ENCODE measurements around the gene FLG2. TPM values are rescaled to one million over a fixed set of nuclear protein-coding genes. Genes with fewer than 3 reads are reported as not detected.

FLG2 gene
- total and polyA plus RNA-seq, 2 donors (not counting 1 experiment from before 2014, with no cell fraction given) = not detected

DNA sequence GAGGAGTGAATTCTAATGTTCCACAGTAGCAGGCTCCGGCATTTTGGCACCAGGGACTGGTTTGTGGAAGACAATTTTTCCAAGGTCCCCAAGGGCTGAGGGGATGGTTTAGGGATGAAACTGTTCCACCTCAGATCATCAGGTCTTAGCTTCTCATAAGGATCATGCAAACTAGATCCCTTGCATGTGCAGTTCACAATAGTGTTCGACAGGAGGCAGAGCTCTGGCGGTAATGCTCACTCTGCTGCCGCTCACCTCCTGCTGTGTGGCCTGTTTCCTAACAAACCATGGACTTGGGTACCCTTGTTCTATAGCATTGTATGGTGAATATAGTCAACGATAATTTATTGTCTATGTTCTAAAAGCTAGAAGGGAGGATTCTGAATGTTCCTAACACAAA, 37.7 kb upstream of the FLG2 start:
- Histone ChIP-seq H3K27ac (ENCODE audit: insufficient read depth, low read length) (no peak overlapping the region), H3K27me3 (ENCODE audit: control insufficient read depth, insufficient read depth, low read length) (no peaks in the 10 kb centered on the region), H3K4me2 (ENCODE audit: extremely low read depth, insufficient read depth, low read length) (no peak overlapping the region), H4K20me1 (ENCODE audit: control insufficient read depth, extremely low read depth, insufficient read depth, low read length) (no peaks in the 10 kb centered on the region), H3K4me1 (ENCODE audit: control insufficient read depth, extremely low read depth, insufficient read depth, low read length) (no peaks in the 10 kb centered on the region), H3K9me3 (ENCODE audit: control insufficient read depth, insufficient read depth, low read depth, low read length) (no peaks in the 10 kb centered on the region), H3K79me2 (ENCODE audit: control insufficient read depth, insufficient read depth, low read length) (no peaks in the 10 kb centered on the region), H2AFZ (ENCODE audit: low read length) (no peak overlapping the region), H3K4me3 (replicated peaks in 1 of 4; ENCODE audit: control extremely low read depth in 1 of 4, insufficient read depth in 1 of 4, low read depth in 3 of 4, low read length in 4 of 4) (no peak overlapping the region), H3K9ac (ENCODE audit: insufficient read depth, low read length) (no peak overlapping the region), H3K36me3 (ENCODE audit: control insufficient read depth, insufficient read depth, low read length) (no peaks in the 10 kb centered on the region)
- DNase-seq (ENCODE audit: low read depth in 2 of 2) = no peak
- no peak for TF ChIP-seq EZH2 (IDR thresholded peaks at IDR 0.05; ENCODE audit: low read length, missing control alignments)
- TF ChIP-seq, protein P1, sequence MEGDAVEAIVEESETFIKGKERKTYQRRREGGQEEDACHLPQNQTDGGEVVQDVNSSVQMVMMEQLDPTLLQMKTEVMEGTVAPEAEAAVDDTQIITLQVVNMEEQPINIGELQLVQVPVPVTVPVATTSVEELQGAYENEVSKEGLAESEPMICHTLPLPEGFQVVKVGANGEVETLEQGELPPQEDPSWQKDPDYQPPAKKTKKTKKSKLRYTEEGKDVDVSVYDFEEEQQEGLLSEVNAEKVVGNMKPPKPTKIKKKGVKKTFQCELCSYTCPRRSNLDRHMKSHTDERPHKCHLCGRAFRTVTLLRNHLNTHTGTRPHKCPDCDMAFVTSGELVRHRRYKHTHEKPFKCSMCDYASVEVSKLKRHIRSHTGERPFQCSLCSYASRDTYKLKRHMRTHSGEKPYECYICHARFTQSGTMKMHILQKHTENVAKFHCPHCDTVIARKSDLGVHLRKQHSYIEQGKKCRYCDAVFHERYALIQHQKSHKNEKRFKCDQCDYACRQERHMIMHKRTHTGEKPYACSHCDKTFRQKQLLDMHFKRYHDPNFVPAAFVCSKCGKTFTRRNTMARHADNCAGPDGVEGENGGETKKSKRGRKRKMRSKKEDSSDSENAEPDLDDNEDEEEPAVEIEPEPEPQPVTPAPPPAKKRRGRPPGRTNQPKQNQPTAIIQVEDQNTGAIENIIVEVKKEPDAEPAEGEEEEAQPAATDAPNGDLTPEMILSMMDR (conservative IDR thresholded peaks at IDR 0.05 in 1 of 2, IDR thresholded peaks at IDR 0.05 in 1 of 2; ENCODE audit: low read depth in 1 of 2, low read length in 2 of 2) = no peak

DNA sequence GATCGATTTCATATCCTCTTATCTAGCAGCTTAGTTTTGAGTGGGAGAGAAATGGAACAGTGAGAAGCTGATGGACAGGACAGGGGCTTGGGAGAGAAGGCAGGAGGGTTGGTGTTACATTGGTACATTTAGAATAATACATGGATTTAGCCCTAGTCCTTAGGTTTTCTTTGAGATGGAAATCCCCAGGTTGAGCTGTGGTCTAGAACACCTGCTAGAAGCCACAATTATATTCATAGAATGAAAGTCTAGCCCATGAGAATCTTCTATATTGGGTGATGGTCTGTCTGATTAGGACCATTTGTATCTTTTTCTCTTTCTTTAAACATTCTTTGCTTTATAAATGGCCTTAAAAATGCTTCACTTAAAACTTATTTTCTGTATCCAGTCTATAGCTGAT, 34.3 kb upstream of the FLG2 start:
- no peaks in the 10 kb centered on the region for H4K20me1 ChIP-seq (ENCODE audit: control insufficient read depth, extremely low read depth, insufficient read depth, low read length)
- TF ChIP-seq EZH2 (IDR thresholded peaks at IDR 0.05; ENCODE audit: low read length, missing control alignments) = no peak
- no peaks in the 10 kb centered on the region for H3K79me2 ChIP-seq (ENCODE audit: control insufficient read depth, insufficient read depth, low read length)
- DNase-seq (ENCODE audit: low read depth in 2 of 2) = no peak
- no peak overlapping the region for H3K4me2 ChIP-seq (ENCODE audit: extremely low read depth, insufficient read depth, low read length)
- no peak overlapping the region for H2AFZ ChIP-seq (ENCODE audit: low read length)
- H3K27ac ChIP-seq (ENCODE audit: insufficient read depth, low read length) = no peak overlapping the region
- no peak overlapping the region for H3K9ac ChIP-seq (ENCODE audit: insufficient read depth, low read length)
- no peak overlapping the region for H3K4me3 ChIP-seq (replicated peaks in 1 of 4; ENCODE audit: control extremely low read depth in 1 of 4, insufficient read depth in 1 of 4, low read depth in 3 of 4, low read length in 4 of 4)
- no peaks in the 10 kb centered on the region for H3K4me1 ChIP-seq (ENCODE audit: control insufficient read depth, extremely low read depth, insufficient read depth, low read length)
- H3K27me3 ChIP-seq (ENCODE audit: control insufficient read depth, insufficient read depth, low read length) = no peaks in the 10 kb centered on the region
- no peaks in the 10 kb centered on the region for H3K9me3 ChIP-seq (ENCODE audit: control insufficient read depth, insufficient read depth, low read depth, low read length)
- H3K36me3 ChIP-seq (ENCODE audit: control insufficient read depth, insufficient read depth, low read length) = no peaks in the 10 kb centered on the region

DNA sequence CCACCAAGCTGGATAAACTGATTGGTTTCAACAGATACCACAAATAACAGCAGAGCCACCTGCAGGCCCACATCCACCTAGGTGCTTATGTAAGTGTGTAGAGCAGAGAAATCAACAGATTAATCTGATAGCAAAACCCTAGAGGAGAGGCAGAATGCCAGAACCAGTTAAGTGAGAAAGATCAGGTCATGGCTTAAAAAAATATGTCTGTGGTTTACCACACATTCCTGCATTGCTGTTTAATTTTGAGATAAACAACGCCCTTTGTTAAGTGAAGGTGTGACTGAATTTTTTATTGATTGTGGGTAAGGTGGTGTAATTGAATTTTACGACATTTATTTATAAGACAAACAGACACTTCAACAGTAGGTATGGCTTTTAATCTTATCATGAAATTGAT, 33.1 kb upstream of the FLG2 start:
- Histone ChIP-seq H3K36me3 (ENCODE audit: control insufficient read depth, insufficient read depth, low read length) (no peaks in the 10 kb centered on the region), H3K79me2 (ENCODE audit: control insufficient read depth, insufficient read depth, low read length) (no peaks in the 10 kb centered on the region)

More for the DNA sequence above, 33.1 kb upstream of the FLG2 start:
- H3K9me3 ChIP-seq (ENCODE audit: control insufficient read depth, insufficient read depth, low read depth, low read length) = no peaks in the 10 kb centered on the region
- DNase-seq (ENCODE audit: low read depth in 2 of 2) = peak in 1 of 2 donors; percentile 1
- H3K9ac ChIP-seq (ENCODE audit: insufficient read depth, low read length) = no peak overlapping the region
- no peak overlapping the region for H3K27ac ChIP-seq (ENCODE audit: insufficient read depth, low read length)
- no peak overlapping the region for H2AFZ ChIP-seq (ENCODE audit: low read length)
- H3K27me3 ChIP-seq (ENCODE audit: control insufficient read depth, insufficient read depth, low read length) = no peaks in the 10 kb centered on the region
- H3K4me1 ChIP-seq (ENCODE audit: control insufficient read depth, extremely low read depth, insufficient read depth, low read length) = no peaks in the 10 kb centered on the region
- no peak for TF ChIP-seq EZH2 (IDR thresholded peaks at IDR 0.05; ENCODE audit: low read length, missing control alignments)
- TF ChIP-seq, protein P1 (conservative IDR thresholded peaks at IDR 0.05 in 1 of 2, IDR thresholded peaks at IDR 0.05 in 1 of 2; ENCODE audit: low read depth in 1 of 2, low read length in 2 of 2) = no peak
- no peaks in the 10 kb centered on the region for H4K20me1 ChIP-seq (ENCODE audit: control insufficient read depth, extremely low read depth, insufficient read depth, low read length)
- no peak overlapping the region for H3K4me3 ChIP-seq (replicated peaks in 1 of 4; ENCODE audit: control extremely low read depth in 1 of 4, insufficient read depth in 1 of 4, low read depth in 3 of 4, low read length in 4 of 4)
- H3K4me2 ChIP-seq (ENCODE audit: extremely low read depth, insufficient read depth, low read length) = no peak overlapping the region

All from fibroblast of lung (primary cell).